Activated CD8-positive, alpha-beta memory T cell treated with anti-CD3 and anti-CD28 coated beads, Interleukin-2, amount 10 ng/mL, durations not matched to agents 7 days and 5 days (primary cell): ENCODE results near the gene PLXNA4. TPM values are rescaled to one million over a fixed set of nuclear protein-coding genes. Genes with fewer than 3 reads are reported as not detected.

ENCODE experiments used
- ATAC-seq: fragments of 150-1000 bp; cut with Tn5 transposase; one replicate; pipeline ENCODE4 v1.10.0; 2021; ENCODE audit warnings: moderate library complexity
- CTCF ChIA-PET: fragments of 350-600 bp; sonication (Branson Sonifier 250); formaldehyde crosslinking; loops from one replicate; lab custom pipeline; 2021; ENCODE audit warnings: antibody characterized with exemption; lab: Charles Lee
- DNase-seq: peaks from one replicate; pipeline ENCODE4 v3.0.0-alpha.2; 2020
- H3K27ac Mint-ChIP-seq: one replicate; pipeline ENCODE4 v1.8.0; 2021; ENCODE audit warnings: mild to moderate bottlenecking, mixed read lengths
- H3K27me3 Mint-ChIP-seq: one replicate; pipeline ENCODE4 v1.8.0; 2021; ENCODE audit warnings: mixed read lengths
- H3K36me3 Mint-ChIP-seq: one replicate; pipeline ENCODE4 v1.8.0; 2021; ENCODE audit warnings: mild to moderate bottlenecking, mixed read lengths
- H3K4me1 Mint-ChIP-seq: one replicate; pipeline ENCODE4 v1.8.0; 2021; ENCODE audit warnings: mixed read lengths
- H3K4me3 Mint-ChIP-seq: one replicate; pipeline ENCODE4 v1.8.0; 2021; ENCODE audit warnings: mild to moderate bottlenecking, moderate library complexity, mixed read lengths
- H3K9me3 Mint-ChIP-seq: one replicate; pipeline ENCODE4 v1.8.0; 2022; ENCODE audit warnings: low read depth, mixed read lengths
- total RNA-seq, 2 experiments: library from RNA; stranded (reverse); gene quantifications; one replicate each; pipeline ENCODE4 v1.2.3, GENCODE V29; 2021

The PLXNA4 gene
- total RNA-seq, 2 experiments from 2014 or later, result 1.2 to 1.6 TPM

DNA sequence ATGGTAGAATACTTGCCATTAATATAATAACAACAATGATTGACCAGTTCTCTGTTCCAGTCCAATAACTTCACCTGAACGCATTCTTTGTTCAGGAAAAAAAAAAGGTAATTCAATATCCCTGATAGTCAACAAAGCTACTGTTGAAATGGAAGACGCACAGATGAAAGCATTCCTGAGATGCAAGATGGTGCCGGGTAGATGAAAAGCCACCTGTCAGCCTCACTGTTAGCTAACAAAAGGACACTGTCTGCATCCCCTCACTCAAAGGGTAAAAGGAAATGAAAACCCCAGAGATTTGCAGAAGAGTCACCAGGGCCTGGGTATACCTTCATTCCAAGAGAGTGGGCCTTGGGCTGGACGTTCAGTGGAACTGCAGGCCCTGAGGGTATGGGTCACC, 357.4 kb downstream of the PLXNA4 start:
- no peaks in the 10 kb centered on the region for H3K4me1 Mint-ChIP-seq
- no peaks in the 10 kb centered on the region for H3K36me3 Mint-ChIP-seq
- CTCF ChIA-PET, result no interaction called here
- no peak overlapping the region for H3K4me3 Mint-ChIP-seq
- no peak overlapping the region for H3K27ac Mint-ChIP-seq
- H3K27me3 Mint-ChIP-seq, result no peaks in the 10 kb centered on the region
- no peaks in the 10 kb centered on the region for H3K9me3 Mint-ChIP-seq
- no peak for DNase-seq
- ATAC-seq, result no peak

DNA sequence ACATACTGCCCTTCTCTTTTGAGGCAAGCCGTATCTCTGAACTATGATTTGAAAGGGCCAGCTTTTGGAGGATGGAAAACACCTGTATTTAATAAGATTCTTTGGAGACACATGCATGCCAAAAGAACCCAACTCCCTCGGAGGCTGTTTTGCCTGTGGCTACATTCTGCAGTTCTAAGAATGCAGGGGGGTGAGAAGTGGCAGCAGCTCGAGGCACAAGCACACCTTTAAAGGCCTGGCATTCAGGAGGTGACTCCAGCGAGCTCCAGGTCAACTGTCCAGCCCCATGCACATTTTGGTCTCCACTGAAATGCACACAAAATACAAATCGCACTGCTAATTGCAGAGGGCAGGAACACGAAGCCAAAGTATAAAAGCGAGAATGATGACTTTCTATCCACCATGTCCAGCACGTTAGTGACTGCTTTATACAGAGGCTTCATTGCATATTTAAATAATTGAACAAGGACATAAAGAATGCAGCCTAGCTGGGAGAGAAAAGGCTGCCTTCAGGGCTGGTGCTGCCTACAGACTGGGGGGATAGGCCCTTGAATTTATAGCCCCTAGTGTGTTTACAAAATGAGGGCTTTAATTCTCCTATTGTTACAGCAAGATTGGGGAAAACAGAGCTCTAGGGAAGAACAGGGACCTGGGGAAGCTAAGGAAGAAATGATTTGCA, 359.3 kb downstream of the PLXNA4 start:
- no peaks in the 10 kb centered on the region for H3K36me3 Mint-ChIP-seq
- H3K27ac Mint-ChIP-seq, result no peak overlapping the region
- peaks cover 2% of the 10 kb centered on the region for H3K27me3 Mint-ChIP-seq
- no peaks in the 10 kb centered on the region for H3K4me1 Mint-ChIP-seq
- H3K9me3 Mint-ChIP-seq, result no peaks in the 10 kb centered on the region
- no peak overlapping the region for H3K4me3 Mint-ChIP-seq
- ATAC-seq (no peak), DNase-seq (no peak)
- CTCF ChIA-PET, result no interaction called here

DNA sequence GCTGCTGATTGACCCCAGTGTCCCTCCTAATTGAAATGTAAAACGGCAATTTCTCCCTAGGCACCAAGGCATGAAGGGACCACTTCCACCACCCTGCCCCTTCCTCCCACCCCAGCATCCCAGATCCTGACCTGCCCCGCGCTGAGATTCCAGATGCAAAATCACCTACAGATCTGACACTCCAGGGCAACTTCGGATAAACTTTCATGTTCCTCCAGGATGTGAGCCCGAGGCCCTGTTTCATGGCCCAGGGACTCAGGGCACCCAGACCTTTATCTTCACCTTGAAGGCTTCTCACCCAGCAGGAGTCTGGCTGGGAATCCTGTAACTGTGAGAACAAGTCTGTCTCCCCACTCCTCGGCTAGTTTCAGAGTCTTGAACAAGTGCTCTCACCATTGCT, 361.8 kb downstream of the PLXNA4 start:
- DNase-seq (no peak), ATAC-seq (no peak)
- CTCF ChIA-PET, result no interaction called here
- no peak overlapping the region for H3K4me3 Mint-ChIP-seq
- peaks cover 2% of the 10 kb centered on the region for H3K27me3 Mint-ChIP-seq
- no peaks in the 10 kb centered on the region for H3K9me3 Mint-ChIP-seq
- no peak overlapping the region for H3K27ac Mint-ChIP-seq
- H3K4me1 Mint-ChIP-seq, result no peaks in the 10 kb centered on the region
- no peaks in the 10 kb centered on the region for H3K36me3 Mint-ChIP-seq

DNA sequence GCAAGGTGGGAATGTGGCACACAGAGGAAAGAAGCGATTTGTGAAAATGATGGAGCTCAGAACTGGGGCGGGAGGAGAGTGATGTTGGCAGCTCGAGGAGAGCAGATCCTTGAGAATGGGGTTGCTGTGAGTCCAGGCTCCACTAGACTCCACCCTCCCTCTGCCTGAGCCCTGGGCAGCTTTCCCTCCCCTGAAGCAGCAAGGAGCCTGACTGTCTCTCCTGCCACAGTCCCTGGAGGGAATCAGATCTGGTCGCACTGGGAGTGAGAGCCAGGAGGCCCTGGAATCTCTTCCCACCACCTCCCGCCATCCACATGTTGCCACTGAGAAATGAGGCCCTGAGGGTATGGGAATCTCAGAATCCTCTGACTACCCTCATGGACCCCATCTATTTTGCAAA, 362.7 kb downstream of the PLXNA4 start:
- ATAC-seq, result no peak
- CTCF ChIA-PET, result no interaction called here
- H3K27me3 Mint-ChIP-seq, result peaks cover 2% of the 10 kb centered on the region
- no peak overlapping the region for H3K4me3 Mint-ChIP-seq
- no peaks in the 10 kb centered on the region for H3K4me1 Mint-ChIP-seq
- no peak for DNase-seq
- H3K36me3 Mint-ChIP-seq, result no peaks in the 10 kb centered on the region
- no peak overlapping the region for H3K27ac Mint-ChIP-seq
- no peaks in the 10 kb centered on the region for H3K9me3 Mint-ChIP-seq

DNA sequence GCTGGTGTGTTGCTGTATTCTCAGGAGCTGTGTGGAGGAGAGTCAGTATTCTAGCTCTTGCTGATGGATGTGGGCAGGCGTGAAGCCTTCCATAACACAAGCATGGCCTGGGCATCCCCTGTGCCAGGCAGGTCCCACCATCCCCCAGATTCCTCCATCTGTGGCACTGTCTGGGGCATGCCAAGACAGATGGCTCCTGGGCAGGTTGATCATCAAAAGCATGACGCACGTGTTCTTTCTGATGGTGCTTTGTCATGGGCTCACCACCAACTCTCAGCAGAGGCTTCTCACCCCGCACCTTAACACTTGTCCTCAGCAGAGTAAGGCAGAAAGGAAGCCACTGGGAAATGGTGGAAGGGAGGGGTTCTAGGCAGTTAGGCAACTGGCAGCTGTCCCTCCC, 364.3 kb downstream of the PLXNA4 start:
- CTCF ChIA-PET, result no interaction called here
- Mint-ChIP-seq H3K27ac (no peak overlapping the region), H3K4me3 (no peak overlapping the region), H3K27me3 (peaks cover 4% of the 10 kb centered on the region), H3K9me3 (no peaks in the 10 kb centered on the region), H3K4me1 (no peaks in the 10 kb centered on the region), H3K36me3 (no peaks in the 10 kb centered on the region)
- no peak for ATAC-seq
- no peak for DNase-seq

DNA sequence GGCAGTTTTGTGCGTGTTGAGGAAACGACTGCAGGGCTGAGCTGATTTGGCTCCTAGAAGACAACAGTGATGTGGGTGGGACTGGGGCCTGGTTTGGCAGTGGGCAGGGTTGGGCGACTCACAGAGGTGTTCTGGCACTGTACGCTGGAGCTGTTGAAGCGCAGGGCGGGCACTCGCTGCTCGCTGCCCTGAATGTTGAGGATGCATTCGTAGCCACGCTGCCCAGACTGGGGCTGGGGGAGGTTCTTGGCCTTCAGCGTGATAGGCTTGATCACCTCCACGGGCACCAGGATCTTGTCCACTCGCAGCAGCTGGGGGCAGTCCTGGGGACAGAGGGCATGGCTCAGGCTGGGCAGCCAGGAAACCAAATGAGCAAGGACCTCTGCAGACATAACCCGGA, 365.4 kb downstream of the PLXNA4 start:
- no peak for ATAC-seq

DNA sequence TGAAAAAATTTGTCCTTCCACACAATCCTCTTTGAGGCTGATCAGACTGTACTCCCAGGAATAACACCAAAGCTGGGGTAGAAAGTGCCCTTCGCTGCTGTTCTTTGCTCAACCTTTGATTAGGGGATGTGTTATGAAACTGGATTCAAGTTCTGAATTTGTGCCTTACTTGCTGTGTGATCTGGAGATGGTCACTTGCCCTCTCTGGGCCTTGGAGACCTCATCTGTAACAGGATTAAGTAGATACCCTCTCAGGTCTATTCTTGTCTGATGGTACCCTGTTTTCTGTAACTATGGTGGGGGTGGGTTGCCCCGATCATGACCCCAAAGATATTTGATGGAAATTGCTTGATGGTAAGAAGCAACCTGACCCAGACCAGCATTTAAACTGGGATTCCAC, 368.5 kb downstream of the PLXNA4 start:
- ATAC-seq, result no peak
- peaks cover 4% of the 10 kb centered on the region for H3K27me3 Mint-ChIP-seq
- no peak overlapping the region for H3K4me3 Mint-ChIP-seq
- no peak for DNase-seq
- no peaks in the 10 kb centered on the region for H3K9me3 Mint-ChIP-seq
- H3K36me3 Mint-ChIP-seq, result no peaks in the 10 kb centered on the region
- CTCF ChIA-PET, result no interaction called here
- H3K27ac Mint-ChIP-seq, result no peak overlapping the region
- H3K4me1 Mint-ChIP-seq, result no peaks in the 10 kb centered on the region

More for the DNA sequence above, 365.4 kb downstream of the PLXNA4 start:
- peaks cover 4% of the 10 kb centered on the region for H3K27me3 Mint-ChIP-seq
- H3K27ac Mint-ChIP-seq, result no peak overlapping the region
- H3K9me3 Mint-ChIP-seq, result no peaks in the 10 kb centered on the region
- no peaks in the 10 kb centered on the region for H3K4me1 Mint-ChIP-seq
- no peak overlapping the region for H3K4me3 Mint-ChIP-seq
- DNase-seq, result no peak
- CTCF ChIA-PET, result no interaction called here
- no peaks in the 10 kb centered on the region for H3K36me3 Mint-ChIP-seq

DNA sequence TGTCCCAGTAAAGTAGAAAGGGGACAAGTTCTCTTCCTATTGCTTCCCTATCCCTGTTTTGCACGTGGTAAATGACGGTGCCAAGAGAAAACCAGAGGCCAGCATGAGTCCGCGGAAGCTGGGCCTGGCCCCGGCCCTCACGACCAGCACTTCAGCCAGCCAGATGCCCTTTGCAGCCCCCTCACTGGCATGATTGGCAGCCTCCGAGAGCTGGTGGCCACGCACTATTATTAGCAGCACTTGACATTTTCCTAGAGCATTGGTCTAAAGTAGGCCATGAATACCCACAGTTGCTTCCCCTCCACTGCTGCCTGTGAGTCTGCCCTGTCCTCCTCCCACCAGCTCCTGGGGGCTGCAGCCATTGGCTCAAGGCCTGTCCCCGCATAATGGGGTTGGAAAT, 369.1 kb downstream of the PLXNA4 start:
- DNase-seq, result no peak
- no peaks in the 10 kb centered on the region for H3K36me3 Mint-ChIP-seq
- H3K9me3 Mint-ChIP-seq, result no peaks in the 10 kb centered on the region
- H3K4me1 Mint-ChIP-seq, result no peaks in the 10 kb centered on the region
- ATAC-seq, result no peak
- CTCF ChIA-PET, result no interaction called here
- H3K4me3 Mint-ChIP-seq, result no peak overlapping the region
- H3K27me3 Mint-ChIP-seq, result peaks cover 2% of the 10 kb centered on the region
- H3K27ac Mint-ChIP-seq, result no peak overlapping the region

DNA sequence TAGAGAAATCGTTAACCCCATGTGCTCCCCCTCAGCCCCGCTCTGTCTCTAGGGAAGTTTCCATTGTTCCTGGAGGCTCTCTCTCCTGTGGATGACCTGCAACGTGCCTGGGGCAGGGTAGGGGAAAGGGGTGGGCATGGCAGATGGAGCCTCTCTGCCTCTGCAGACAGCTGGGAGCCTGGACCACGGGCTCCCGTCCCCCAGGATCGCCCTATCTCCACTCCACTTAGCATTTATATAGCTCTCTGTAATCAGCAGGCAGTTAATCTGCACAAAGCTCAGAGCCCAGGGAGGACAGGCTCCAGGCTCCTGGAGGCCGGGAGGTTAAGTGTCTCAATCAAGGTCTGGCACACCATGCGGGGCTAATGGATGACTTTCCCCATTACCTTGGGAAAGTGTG, 369.7 kb downstream of the PLXNA4 start:
- H3K27ac Mint-ChIP-seq, result no peak overlapping the region
- H3K9me3 Mint-ChIP-seq, result no peaks in the 10 kb centered on the region
- H3K36me3 Mint-ChIP-seq, result no peaks in the 10 kb centered on the region
- CTCF ChIA-PET, result no interaction called here
- H3K4me1 Mint-ChIP-seq, result no peaks in the 10 kb centered on the region
- peaks cover 2% of the 10 kb centered on the region for H3K27me3 Mint-ChIP-seq
- H3K4me3 Mint-ChIP-seq, result no peak overlapping the region
- no peak for ATAC-seq
- DNase-seq, result no peak

DNA sequence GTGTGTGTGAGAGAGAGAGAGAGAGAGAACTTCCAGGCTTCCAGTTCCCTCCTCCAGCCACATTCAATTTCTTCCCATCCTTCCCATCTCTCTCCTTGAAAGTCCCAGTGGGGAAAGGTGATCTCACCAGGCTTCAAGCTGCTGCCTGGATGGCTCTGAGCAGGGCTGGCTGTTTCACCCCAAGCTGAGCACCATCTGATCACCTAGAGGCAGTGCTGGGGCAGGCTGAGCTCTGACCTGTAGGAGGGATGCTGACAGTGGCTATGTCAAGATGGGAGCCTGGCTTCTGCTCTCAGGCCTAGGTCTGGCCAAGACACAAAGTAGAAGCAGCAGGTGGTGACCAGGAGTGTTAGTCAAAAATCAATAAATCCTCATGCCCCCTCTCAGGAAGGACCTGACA, 370.8 kb downstream of the PLXNA4 start:
- H3K4me3 Mint-ChIP-seq, result no peak overlapping the region
- CTCF ChIA-PET, result no interaction called here
- H3K27ac Mint-ChIP-seq, result no peak overlapping the region
- H3K4me1 Mint-ChIP-seq, result no peaks in the 10 kb centered on the region
- ATAC-seq (no peak), DNase-seq (no peak)
- H3K36me3 Mint-ChIP-seq, result no peaks in the 10 kb centered on the region
- H3K27me3 Mint-ChIP-seq, result peaks cover 2% of the 10 kb centered on the region
- no peaks in the 10 kb centered on the region for H3K9me3 Mint-ChIP-seq

DNA sequence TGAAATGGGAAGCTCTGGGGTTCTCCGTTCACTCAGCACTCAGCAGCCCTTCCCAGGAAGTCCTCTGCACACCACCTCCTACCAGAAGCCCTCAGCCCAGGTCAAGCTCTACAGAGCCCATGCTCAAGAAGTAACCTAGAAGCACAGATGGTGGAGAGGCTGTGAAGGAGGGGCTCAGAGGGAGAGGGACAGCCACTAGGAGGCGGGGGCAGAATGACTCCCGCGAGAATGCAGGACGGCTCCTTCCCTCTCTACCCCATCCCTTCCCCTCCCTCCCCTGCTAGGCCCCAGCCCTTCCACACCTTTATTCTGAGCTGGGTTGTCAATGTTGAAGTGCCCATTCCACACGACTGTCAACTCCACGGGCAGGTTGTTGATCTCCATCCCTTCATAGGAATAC, 373.2 kb downstream of the PLXNA4 start:
- no peaks in the 10 kb centered on the region for H3K9me3 Mint-ChIP-seq
- H3K27me3 Mint-ChIP-seq, result peaks cover 2% of the 10 kb centered on the region
- CTCF ChIA-PET, result no interaction called here
- no peak overlapping the region for H3K4me3 Mint-ChIP-seq
- no peak overlapping the region for H3K27ac Mint-ChIP-seq
- H3K4me1 Mint-ChIP-seq, result no peaks in the 10 kb centered on the region
- ATAC-seq (no peak), DNase-seq (no peak)
- H3K36me3 Mint-ChIP-seq, result no peaks in the 10 kb centered on the region

DNA sequence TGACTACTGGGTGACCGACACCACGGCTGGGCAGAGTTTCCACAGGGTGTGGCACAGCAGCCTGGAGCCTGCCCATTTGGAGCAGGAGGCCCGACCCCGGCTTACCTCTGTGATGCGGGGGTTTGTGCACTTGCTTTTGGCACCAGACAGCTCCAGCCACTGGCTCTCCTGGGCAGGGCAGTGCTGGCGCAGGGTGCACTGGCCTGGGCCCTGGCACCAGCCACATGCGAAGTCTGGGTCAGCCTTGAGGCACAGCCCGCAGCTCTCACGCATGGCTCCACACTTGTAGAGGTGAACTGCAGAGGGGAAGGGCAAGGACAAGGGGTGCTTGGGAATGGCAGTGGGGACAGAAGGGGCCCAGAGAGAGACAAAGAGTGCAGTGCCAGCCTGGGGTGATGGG, 373.7 kb downstream of the PLXNA4 start:
- ATAC-seq, result no peak
- H3K36me3 Mint-ChIP-seq, result no peaks in the 10 kb centered on the region
- peaks cover 2% of the 10 kb centered on the region for H3K27me3 Mint-ChIP-seq
- no peak overlapping the region for H3K4me3 Mint-ChIP-seq
- H3K9me3 Mint-ChIP-seq, result no peaks in the 10 kb centered on the region
- no peak for DNase-seq
- H3K4me1 Mint-ChIP-seq, result no peaks in the 10 kb centered on the region
- CTCF ChIA-PET, result no interaction called here
- H3K27ac Mint-ChIP-seq, result no peak overlapping the region

DNA sequence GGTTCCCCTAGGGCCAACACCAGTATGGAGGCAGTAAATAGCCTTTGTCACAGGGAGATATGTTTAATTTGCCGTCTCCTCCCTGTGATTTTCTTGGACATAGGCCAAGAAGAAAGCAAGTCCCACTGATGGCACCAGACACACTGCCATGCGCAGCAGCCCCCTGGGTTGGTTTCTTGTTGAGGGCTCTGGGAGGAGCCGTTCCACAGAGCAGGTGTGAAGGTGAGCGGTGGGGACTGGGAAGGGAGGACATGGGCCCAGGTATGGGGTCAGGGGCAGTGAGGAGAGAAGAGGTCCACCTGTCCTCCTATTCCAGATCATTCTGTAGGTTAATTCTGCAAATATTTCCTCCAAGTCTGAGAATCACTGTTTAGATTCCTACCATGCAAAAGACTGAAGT, 376.1 kb downstream of the PLXNA4 start:
- Mint-ChIP-seq H3K4me3 (no peak overlapping the region), H3K27ac (no peak overlapping the region), H3K4me1 (no peaks in the 10 kb centered on the region), H3K9me3 (no peaks in the 10 kb centered on the region), H3K36me3 (no peaks in the 10 kb centered on the region), H3K27me3 (peaks cover 6% of the 10 kb centered on the region)
- ATAC-seq, result no peak
- CTCF ChIA-PET, result no interaction called here
- DNase-seq, result no peak

DNA sequence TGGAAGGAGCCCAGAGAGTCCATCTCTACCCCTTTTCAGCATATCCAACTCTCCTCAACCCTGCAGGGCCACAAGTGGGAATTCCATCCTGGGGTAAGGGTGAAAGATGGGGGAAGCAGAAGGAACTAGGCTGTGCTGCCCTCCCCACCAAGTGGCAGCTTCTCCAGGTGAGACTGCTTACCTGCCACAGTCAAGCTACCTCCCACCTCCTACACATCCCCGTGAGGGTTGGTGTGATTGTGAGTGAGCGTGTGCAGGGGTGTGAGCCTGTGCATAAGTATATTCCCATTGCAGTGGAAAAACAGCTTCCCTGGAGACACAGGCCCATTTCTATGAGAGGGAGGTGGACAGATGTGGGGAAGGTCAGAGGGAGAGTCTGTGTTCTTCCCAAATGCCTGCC, 376.6 kb downstream of the PLXNA4 start:
- Mint-ChIP-seq H3K4me3 (no peak overlapping the region), H3K27me3 (peaks cover 6% of the 10 kb centered on the region), H3K36me3 (no peaks in the 10 kb centered on the region), H3K4me1 (no peaks in the 10 kb centered on the region), H3K27ac (no peak overlapping the region), H3K9me3 (no peaks in the 10 kb centered on the region)
- no peak for DNase-seq
- CTCF ChIA-PET, result no interaction called here
- ATAC-seq, result no peak

DNA sequence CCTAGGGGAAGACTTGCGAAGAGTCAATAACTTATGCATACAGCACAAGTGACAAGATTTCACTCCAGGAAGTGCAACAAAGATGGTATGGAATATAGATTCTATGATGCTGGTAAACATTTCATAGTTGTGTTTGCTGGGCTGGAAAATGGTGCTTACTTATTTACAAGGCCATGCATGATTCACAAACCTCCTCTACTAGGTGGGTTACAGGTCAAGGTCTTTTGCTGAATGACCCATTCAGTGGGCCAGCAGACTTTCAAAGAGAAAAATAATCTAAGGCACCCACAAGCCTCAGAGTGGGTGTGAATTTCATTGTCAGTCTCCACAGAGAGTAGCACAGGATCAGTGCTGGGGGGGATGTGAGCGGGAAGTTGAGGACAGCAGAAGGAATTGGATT, 378.5 kb downstream of the PLXNA4 start:
- Mint-ChIP-seq H3K4me3 (no peak overlapping the region), H3K27me3 (peaks cover 6% of the 10 kb centered on the region), H3K4me1 (no peaks in the 10 kb centered on the region), H3K9me3 (no peaks in the 10 kb centered on the region), H3K36me3 (no peaks in the 10 kb centered on the region), H3K27ac (no peak overlapping the region)
- CTCF ChIA-PET, result no interaction called here
- no peak for ATAC-seq
- no peak for DNase-seq
